Activated naive CD4-positive, alpha-beta T cell treated with anti-CD3 and anti-CD28 coated beads, Interleukin-2, amount 50 U/mL, for 72 hours (primary cell): ENCODE data around the gene HSF4. TPM values are rescaled to one million over a fixed set of nuclear protein-coding genes. Genes with fewer than 3 reads are reported as not detected.

ENCODE experiments used
- ATAC-seq, 2 donors: fragments of 150-1000 bp; cut with Tn5 transposase; 2 replicates each; pipeline ENCODE4 v1.10.0; 2021; ENCODE audit warnings: mild to moderate bottlenecking in 2 of 2, moderate library complexity in 2 of 2
- DNase-seq, 2 donors: peaks; one replicate each; pipeline ENCODE4 v3.0.0; 2021 to 2022; ENCODE audit warnings: low spot score in 2 of 2
- H3K27ac Mint-ChIP-seq, 2 donors: one replicate each; pipeline ENCODE4 v1.8.0; 2022; ENCODE audit warnings: mild to moderate bottlenecking in 2 of 2, mixed read lengths in 2 of 2
- H3K36me3 Mint-ChIP-seq, 2 donors: one replicate each; pipeline ENCODE4 v1.8.0; 2022; ENCODE audit warnings: mixed read lengths in 2 of 2
- H3K9me3 Mint-ChIP-seq, 2 donors: one replicate each; pipeline ENCODE4 v1.8.0; 2022; ENCODE audit warnings: mixed read lengths in 2 of 2
- total RNA-seq, 2 donors: library from RNA; stranded (reverse); gene quantifications; one replicate each; pipeline ENCODE4 v1.2.3, GENCODE V29; 2022

HSF4 gene
- total RNA-seq, 2 donors from 2014 or later: 26.0 to 58.8 TPM

GRCh38 chr16:67173323-67173722 is 8.8 kb downstream of the HSF4 start:
- ATAC-seq (no peak), DNase-seq (no peak)
- Mint-ChIP-seq H3K36me3 (peaks cover 0 to 43% of the 10 kb centered on the region in 2 donors), H3K27ac (peak overlapping the region in 1 of 2 donors; percentile 70), H3K9me3 (no peaks in the 10 kb centered on the region)

DNA sequence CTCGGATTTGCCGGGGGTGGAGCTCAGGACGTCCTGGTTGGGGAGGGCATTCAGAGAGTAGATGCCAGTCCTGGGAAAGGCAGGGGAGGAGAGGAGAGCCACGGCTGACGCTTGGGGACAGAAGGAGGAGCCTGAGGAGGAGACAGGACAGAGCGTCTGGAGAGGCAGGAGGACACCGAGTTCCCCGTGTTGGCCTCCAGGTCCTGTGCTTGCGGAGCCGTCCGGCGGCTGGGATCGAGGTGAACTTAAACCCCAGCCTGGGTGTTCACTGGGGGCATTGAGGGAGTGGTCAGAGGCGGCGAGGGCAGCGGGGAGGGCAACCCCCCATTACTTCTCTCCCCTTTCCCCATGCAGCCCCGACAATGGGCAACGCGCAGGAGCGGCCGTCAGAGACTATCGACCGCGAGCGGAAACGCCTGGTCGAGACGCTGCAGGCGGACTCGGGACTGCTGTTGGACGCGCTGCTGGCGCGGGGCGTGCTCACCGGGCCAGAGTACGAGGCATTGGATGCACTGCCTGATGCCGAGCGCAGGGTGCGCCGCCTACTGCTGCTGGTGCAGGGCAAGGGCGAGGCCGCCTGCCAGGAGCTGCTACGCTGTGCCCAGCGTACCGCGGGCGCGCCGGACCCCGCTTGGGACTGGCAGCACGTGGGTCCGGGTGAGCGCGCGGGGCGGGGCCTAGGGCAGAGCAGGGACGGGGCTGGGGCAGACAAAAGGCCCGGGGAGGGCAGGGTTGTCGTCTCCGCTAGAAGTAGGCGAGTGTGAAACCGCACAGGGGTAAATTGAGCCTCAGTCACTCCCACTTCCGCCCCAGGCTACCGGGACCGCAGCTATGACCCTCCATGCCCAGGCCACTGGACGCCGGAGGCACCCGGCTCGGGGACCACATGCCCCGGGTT is 9.5 kb downstream of the HSF4 start:
- peaks cover 0 to 47% of the 10 kb centered on the region in 2 donors for H3K36me3 Mint-ChIP-seq
- ATAC-seq: peak; percentile 65 to 75
- peak in 1 of 2 donors; percentile 67 for DNase-seq
- peak overlapping the region in 1 of 2 donors; percentile 70 for H3K27ac Mint-ChIP-seq
- H3K9me3 Mint-ChIP-seq: no peaks in the 10 kb centered on the region

DNA sequence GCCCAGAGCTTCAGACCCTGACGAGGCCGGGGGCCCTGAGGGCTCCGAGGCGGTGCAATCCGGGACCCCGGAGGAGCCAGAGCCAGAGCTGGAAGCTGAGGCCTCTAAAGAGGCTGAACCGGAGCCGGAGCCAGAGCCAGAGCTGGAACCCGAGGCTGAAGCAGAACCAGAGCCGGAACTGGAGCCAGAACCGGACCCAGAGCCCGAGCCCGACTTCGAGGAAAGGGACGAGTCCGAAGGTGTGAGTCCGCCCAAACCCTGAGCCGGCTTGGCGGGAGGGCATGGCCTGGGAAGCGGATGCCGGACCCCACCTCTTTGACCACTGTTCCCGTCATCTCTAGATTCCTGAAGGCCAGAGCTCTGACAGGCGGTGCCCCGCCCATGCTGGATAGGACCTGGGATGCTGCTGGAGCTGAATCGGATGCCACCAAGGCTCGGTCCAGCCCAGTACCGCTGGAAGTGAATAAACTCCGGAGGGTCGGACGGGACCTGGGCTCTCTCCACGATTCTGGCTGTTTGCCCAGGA is 10.2 kb downstream of the HSF4 start:
- no peak overlapping the region for H3K27ac Mint-ChIP-seq
- DNase-seq (no peak), ATAC-seq (no peak)
- H3K36me3 Mint-ChIP-seq: peaks cover 0 to 48% of the 10 kb centered on the region in 2 donors
- no peaks in the 10 kb centered on the region for H3K9me3 Mint-ChIP-seq

DNA sequence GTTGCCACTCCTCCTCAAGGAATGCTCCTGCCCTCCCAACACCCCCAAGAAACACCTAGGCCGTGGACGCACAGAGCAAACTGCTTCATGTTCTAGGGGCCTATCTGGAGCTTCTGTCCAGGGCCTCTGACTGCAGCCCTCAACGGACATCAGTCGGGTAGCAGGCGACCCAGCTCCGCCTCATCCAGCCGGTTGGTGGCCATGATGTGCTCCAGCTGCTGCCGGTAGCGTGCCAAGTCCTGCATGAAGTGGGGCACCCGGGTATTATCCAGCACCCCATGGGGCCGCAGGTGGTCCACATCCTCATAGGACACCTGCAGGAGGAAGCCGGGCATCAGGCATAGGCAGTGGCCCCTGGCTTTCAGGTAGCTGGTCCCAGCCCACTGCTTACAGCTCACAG is 12.1 kb downstream of the HSF4 start:
- Mint-ChIP-seq H3K36me3 (peaks cover 0 to 34% of the 10 kb centered on the region in 2 donors), H3K9me3 (no peaks in the 10 kb centered on the region), H3K27ac (no peak overlapping the region)
- DNase-seq: no peak
- ATAC-seq: no peak

- Mint-ChIP-seq H3K36me3 (peaks cover 0 to 31% of the 10 kb centered on the region in 2 donors), H3K27ac (peak overlapping the region in 1 of 2 donors; percentile 40), H3K9me3 (no peaks in the 10 kb centered on the region)
- ATAC-seq: peak; percentile 19 to 80
- peak in 1 of 2 donors; percentile 71 for DNase-seq
These were observed 13.5 kb downstream of the HSF4 start for GRCh38 chr16:67177743-67178699.

- ATAC-seq (no peak), DNase-seq (no peak)
- Mint-ChIP-seq H3K36me3 (peaks cover 0 to 25% of the 10 kb centered on the region in 2 donors), H3K9me3 (no peaks in the 10 kb centered on the region), H3K27ac (no peak overlapping the region)
These were observed 15.0 kb downstream of the HSF4 start for GRCh38 chr16:67179421-67180080.

GRCh38 chr16:67180166-67180565 is 15.6 kb downstream of the HSF4 start:
- H3K27ac Mint-ChIP-seq: no peak overlapping the region
- H3K36me3 Mint-ChIP-seq: peaks cover 0 to 24% of the 10 kb centered on the region in 2 donors
- no peaks in the 10 kb centered on the region for H3K9me3 Mint-ChIP-seq
- ATAC-seq (no peak), DNase-seq (no peak)

DNA sequence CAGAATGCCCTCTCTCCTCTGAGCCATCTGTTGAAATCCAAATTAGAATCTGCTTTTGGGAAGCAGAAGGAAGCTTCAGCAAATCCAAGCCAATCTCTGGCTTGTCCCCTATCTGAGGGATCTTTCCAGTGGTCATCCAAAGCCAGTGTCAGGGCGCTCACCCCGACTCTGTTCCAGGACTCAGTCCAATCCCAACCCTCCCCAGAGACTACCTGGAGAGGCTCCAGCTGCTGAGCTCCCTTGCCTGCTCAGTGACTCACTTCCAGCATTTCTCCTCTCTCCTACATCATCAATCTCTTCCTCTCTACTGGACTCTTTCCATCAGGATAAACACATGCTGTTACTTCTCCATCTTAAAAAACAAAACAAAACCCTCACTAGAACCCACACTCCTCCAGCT is 16.8 kb downstream of the HSF4 start:
- H3K36me3 Mint-ChIP-seq: peaks cover 0 to 13% of the 10 kb centered on the region in 2 donors
- no peak for ATAC-seq
- DNase-seq: no peak

DNA sequence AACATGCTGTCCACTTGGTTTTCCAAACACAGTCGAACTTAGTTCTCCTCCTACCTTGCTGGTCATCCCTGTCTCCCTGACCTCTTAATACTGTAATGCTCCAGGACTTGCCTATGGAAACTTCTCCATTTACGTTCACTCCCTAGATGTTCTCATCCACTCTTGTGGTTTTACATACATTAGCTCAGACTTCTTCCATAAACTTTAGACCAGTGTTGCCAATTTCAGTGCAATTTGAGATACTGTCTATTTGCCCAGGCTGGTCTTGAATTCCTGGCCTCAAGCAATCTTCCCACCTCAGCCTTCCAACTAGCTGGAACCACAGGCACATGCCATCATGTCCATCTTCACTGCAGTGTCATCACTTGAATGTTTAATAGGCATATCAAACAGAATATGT is 17.7 kb downstream of the HSF4 start:
- ATAC-seq: no peak
- no peak for DNase-seq
- H3K27ac Mint-ChIP-seq: no peak overlapping the region
- H3K9me3 Mint-ChIP-seq: no peaks in the 10 kb centered on the region
- peaks cover 0 to 11% of the 10 kb centered on the region in 2 donors for H3K36me3 Mint-ChIP-seq

More for the DNA sequence above, 16.8 kb downstream of the HSF4 start:
- Mint-ChIP-seq H3K27ac (no peak overlapping the region), H3K9me3 (no peaks in the 10 kb centered on the region)

DNA sequence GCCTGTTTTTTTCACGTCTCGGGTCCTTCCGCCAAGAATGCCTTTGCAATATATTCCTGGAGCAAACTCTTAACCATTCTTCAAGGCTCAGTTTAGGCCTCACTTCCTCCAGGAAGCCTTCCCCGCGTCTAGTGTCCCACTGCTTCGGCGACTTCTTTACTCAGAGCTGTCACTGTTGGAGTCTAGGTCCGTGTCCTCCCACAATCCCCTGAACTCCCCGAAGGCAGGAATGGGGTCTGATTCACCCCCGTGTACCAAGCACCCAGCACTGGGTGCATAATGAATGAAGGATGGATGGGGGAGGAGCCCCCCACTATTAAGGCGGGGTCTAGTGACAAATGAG is 18.7 kb downstream of the HSF4 start:
- DNase-seq: no peak
- no peak for ATAC-seq
- Mint-ChIP-seq H3K36me3 (peaks cover 0 to 6% of the 10 kb centered on the region in 2 donors), H3K9me3 (no peaks in the 10 kb centered on the region), H3K27ac (no peak overlapping the region)

DNA sequence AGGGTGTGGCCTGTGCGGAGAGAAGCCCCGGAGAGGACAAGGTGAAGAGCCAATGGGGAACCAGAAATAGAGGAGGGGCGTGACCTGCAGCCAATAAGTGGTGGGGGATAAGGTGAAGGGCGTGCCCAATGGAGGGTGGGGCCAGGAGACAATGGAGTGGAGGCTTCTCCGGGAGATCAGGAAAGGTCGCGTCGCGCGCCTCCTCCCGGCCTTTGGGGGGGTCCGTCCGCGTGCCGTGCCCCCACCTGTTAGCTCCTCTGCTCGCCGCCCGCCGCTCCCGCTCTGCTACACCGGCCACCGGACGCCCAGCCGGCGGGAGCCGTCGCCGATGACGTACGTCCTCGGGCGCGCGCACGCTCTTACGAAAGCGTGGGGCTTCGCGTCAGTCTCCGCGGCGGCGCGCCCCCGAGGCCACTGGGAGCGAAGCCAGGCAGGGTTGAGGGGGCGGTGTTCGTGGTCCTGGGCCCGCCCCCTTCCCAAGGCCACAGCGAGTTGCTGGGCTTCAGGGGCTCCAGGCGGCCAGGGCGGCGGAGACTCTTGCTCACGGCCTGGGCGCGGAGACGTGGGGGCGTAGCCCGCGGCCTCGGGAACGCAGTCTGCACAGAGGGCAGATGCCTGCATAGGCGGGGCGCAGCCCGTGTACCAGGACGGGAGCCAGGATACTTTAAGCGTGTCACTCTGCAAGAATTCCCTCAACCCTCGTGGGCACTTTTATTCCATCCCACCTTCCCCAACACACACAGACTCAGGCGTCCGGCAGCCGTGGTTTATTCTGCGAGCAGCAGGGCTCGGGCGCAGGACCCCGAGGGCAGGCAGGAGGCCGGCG is 19.3 kb downstream of the HSF4 start, which contains the start of gene MATCAP1:
Gene MATCAP1, minus strand, starts transcription at position 337 of the 826 bp plus-strand sequence. CDS start 3,353 bp downstream, outside the sequence.
- DNase-seq: peak; percentile 93 to 94
- ATAC-seq: peak; percentile 96 to 97
- Mint-ChIP-seq H3K27ac (no peak within 1 kb of the TSS), H3K36me3 (peaks cover 0 to 3% of the 10 kb centered on the region in 2 donors), H3K9me3 (no peaks in the 10 kb centered on the region)

DNA sequence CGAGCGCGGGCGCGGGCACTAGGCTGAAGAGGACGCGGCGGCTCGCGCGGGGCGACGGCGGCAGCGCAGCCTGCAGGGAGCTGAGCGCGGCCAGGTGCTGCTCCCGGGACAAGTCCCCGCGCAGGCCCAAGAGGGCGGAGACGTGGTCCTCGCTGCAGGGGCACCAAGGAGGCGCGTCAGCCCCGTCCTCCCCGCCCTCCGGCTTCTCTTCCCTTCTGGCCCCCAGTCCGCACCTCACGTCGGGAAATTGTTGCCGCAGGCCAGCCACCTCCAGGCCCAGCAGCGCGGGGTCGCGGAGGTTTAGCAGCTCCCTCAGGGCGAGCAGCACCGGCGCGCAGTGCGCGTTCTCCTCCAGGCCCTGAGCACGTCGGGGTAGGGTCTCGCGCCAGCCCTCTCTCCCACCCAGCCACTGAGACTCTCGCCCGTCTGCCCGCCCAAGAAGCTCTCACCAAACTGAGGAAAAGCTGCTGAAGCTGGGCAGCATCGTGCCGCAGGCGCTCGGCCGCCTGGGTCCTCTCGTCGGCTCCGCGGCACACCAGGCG is 20.0 kb downstream of the HSF4 start:
- Mint-ChIP-seq H3K27ac (no peak overlapping the region), H3K36me3 (no peaks in the 10 kb centered on the region), H3K9me3 (no peaks in the 10 kb centered on the region)
- ATAC-seq (peak; percentile 5 to 12), DNase-seq (no peak)

DNA sequence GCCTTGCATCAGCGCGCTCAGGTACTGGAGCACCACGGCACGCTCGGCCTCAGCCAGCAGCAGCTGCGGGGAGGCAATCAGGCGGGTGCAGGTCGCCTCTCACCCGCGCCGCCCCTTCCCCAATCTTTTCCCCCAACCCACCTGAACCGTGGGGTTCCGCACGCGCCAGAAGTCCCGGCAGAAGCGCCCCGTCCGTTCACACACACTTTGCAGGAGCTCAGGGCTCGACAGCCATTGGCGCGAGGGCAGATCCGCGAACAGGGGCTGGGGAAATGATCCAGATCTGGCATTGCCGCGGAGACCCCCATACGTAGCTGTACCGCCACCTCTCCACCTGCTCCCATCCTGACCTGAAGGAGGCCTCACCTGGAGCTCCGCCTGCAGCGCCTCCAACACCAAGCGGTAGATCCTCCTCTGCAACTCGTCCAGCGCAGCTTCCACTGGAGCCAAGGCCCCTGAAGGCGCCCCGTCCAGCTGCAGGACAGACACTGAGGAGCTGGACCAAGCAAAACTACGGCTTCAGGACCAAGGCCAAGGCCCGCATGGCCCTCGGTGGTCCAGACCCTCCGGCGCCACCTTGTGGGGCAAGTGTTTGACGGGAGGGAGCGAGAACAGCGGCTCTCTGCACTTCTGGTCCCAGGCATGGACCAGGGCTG is 20.6 kb downstream of the HSF4 start:
- no peaks in the 10 kb centered on the region for H3K36me3 Mint-ChIP-seq
- peak overlapping the region in 1 of 2 donors; percentile 68 for H3K27ac Mint-ChIP-seq
- DNase-seq (peak; percentile 74 to 91), ATAC-seq (peak in 1 of 2 donors; percentile 26)
- no peaks in the 10 kb centered on the region for H3K9me3 Mint-ChIP-seq

DNA sequence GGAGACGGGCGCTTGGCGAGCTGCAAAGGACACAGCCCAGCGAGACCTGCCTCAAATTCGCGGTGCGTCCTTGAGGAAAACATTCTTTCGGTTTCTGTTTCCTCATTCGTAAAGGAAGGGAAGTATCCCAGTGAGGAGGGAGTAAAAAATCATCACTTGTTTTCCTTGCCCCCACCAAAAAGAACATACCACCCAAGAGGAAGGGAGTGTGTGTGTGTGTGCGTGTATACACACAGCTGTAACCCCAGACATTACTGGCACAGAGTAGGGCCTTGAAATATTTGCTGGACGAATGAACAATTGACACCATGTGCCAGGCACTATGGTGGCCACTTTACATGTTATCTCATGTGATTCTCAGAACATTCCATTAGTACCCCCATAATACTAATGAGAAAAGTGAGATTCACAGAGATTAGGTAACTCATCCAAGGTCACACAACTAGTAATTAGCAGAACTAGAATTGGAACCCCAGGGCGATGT is 21.1 kb downstream of the HSF4 start:
- ATAC-seq (no peak), DNase-seq (no peak)
- no peaks in the 10 kb centered on the region for H3K9me3 Mint-ChIP-seq
- no peaks in the 10 kb centered on the region for H3K36me3 Mint-ChIP-seq
- H3K27ac Mint-ChIP-seq: no peak overlapping the region

GRCh38 chr16:67186550-67186950 is 22.0 kb downstream of the HSF4 start:
- no peaks in the 10 kb centered on the region for H3K9me3 Mint-ChIP-seq
- H3K27ac Mint-ChIP-seq: no peak overlapping the region
- H3K36me3 Mint-ChIP-seq: peaks cover 0 to 5% of the 10 kb centered on the region in 2 donors
- ATAC-seq (no peak), DNase-seq (no peak)
